K562 (cell line): Measurements from ENCODE around the gene HDAC3. TPM values are rescaled to one million over a fixed set of nuclear protein-coding genes. Genes with fewer than 3 reads are reported as not detected.

Experiments
- ATAC-seq: fragments of 200-7000 bp; cut with Tn5 transposase; 3 replicates; pipeline ENCODE4 v1.9.1; 2020; ENCODE audit warnings: moderate library complexity
- BruUV-seq: library from RNA; stranded (reverse); fragments of 400-500 nt; replicated peaks from 2 replicates; lab custom pipeline; 2021; lab: Mats Ljungman, UMichigan
- CTCF ChIA-PET: fragments of 300-600 bp; formaldehyde crosslinking; extraction: SDS; loops from one replicate; lab custom pipeline; 2021; ENCODE audit warnings: low intra/inter-chr PET ratio; lab: Yijun Ruan, JAX
- POLR2A ChIA-PET: fragments of 300-600, 350-650 bp; sonication (Branson Sonifier 250); formaldehyde crosslinking; extraction: SDS; loops from one replicate; lab custom pipeline; 2021; ENCODE audit warnings: antibody characterized with exemption, inconsistent platforms; lab: Yijun Ruan, JAX
- DNase-seq, 4 experiments: peaks; one replicate each; pipeline versions ENCODE4 v3.0.0 to v3.0.0-alpha.2; 2011 to 2018; ENCODE audit warnings: low spot score in 3 of 4, mixed read lengths in 3 of 4; ENCODE audit errors: extremely low read depth in 1 of 4
- FAIRE-seq: peaks from 2 replicates; lab custom pipeline; 2011; peaks lifted over from hg19 to GRCh38; lab: Jason Lieb, UNC
- H2AFZ ChIP-seq: 2 replicates; pipeline ENCODE4 v1.6.0; 2011; ENCODE audit warnings: low read depth, low read length, control low read depth, inconsistent platforms
- H3K27ac ChIP-seq: fragments of 200-600 bp; 3 replicates; pipeline ENCODE4 v1.8.0; 2011; ENCODE audit warnings: low read depth, mild to moderate bottlenecking, control low read depth, inconsistent platforms, low read length, moderate library complexity, mixed read lengths; ENCODE audit errors: extremely low read depth
- H3K27me3 ChIP-seq, 2 experiments: fragments of 300-600 bp in 1 of 2; 2 replicates in 1 of 2; 3 replicates in 1 of 2; pipeline versions ENCODE4 v1.6.0 to v1.8.0; 2011; ENCODE audit warnings: inconsistent platforms in 2 of 2, low read length in 2 of 2, mild to moderate bottlenecking in 1 of 2, mixed read lengths in 1 of 2, moderate library complexity in 1 of 2; ENCODE audit not compliant: control insufficient read depth in 2 of 2, insufficient read depth in 2 of 2
- H3K36me3 ChIP-seq: fragments of 300-600 bp; 3 replicates; pipeline ENCODE4 v1.8.0; 2011; ENCODE audit warnings: mild to moderate bottlenecking, low read length, inconsistent platforms; ENCODE audit not compliant: control insufficient read depth, insufficient read depth
- H3K4me1 ChIP-seq, 2 experiments: fragments of 200-600 bp in 1 of 2; replicated peaks in 1 of 2; 2 replicates in 1 of 2; 3 replicates in 1 of 2; pipeline versions ENCODE4 v1.5.1 to v1.8.0; 2011; ENCODE audit warnings: inconsistent platforms in 2 of 2, low read length in 2 of 2, mild to moderate bottlenecking in 1 of 2, mixed read lengths in 1 of 2, moderate library complexity in 1 of 2; ENCODE audit not compliant: control insufficient read depth in 2 of 2, insufficient read depth in 2 of 2
- H3K4me2 ChIP-seq: 2 replicates; pipeline ENCODE4 v1.6.1; 2011; ENCODE audit warnings: low read length, control low read depth, inconsistent platforms, mixed read lengths; ENCODE audit not compliant: insufficient read depth
- H3K4me3 ChIP-seq: fragments of 200-600 bp; sonication (generic), shearing (Covaris generic); 2 replicates; pipeline ENCODE4 v1.5.1; 2016; ENCODE audit warnings: control low read depth, inconsistent platforms
- H3K79me2 ChIP-seq: fragments of 200-600 bp; 3 replicates; pipeline ENCODE4 v1.8.0; 2011; ENCODE audit warnings: low read length, inconsistent platforms; ENCODE audit not compliant: control insufficient read depth, insufficient read depth
- H3K9ac ChIP-seq, 2 experiments: 2 replicates each; pipeline versions ENCODE4 v1.6.0 to v1.6.1; 2011; ENCODE audit warnings: low read depth in 2 of 2, low read length in 2 of 2, control low read depth in 1 of 2, inconsistent platforms in 1 of 2, mild to moderate bottlenecking in 1 of 2, mixed read lengths in 1 of 2; ENCODE audit not compliant: insufficient read depth in 1 of 2
- H3K9me1 ChIP-seq: one replicate; pipeline ENCODE4 v1.6.0; 2011; ENCODE audit warnings: inconsistent platforms, mild to moderate bottlenecking, low read length, moderate library complexity; ENCODE audit not compliant: control insufficient read depth, insufficient read depth
- H3K9me3 ChIP-seq: replicated peaks from 2 replicates; pipeline ENCODE4 v1.5.1; 2011; ENCODE audit warnings: low read depth, low read length, inconsistent platforms; ENCODE audit not compliant: control insufficient read depth, insufficient read depth
- H4K20me1 ChIP-seq: replicated peaks from 2 replicates; pipeline ENCODE4 v1.6.1; 2011; ENCODE audit warnings: low read length, inconsistent platforms, mixed read lengths; ENCODE audit not compliant: control insufficient read depth, insufficient read depth
- BRCA1 ChIP-seq, 2 experiments: fragments of 450-650 bp in 1 of 2; sonication (generic) in 1 of 2; formaldehyde crosslinking in 1 of 2; IDR thresholded peaks; 2 replicates each; pipeline versions ENCODE4 v1.5.0 to v1.6.1; 2017 to 2020; ENCODE audit warnings: mild to moderate bottlenecking in 1 of 2, missing genetic modification reagents in 1 of 2
- CBX5 ChIP-seq: IDR thresholded peaks from 2 replicates; pipeline ENCODE4 v1.6.1; 2014; ENCODE audit warnings: low read depth, borderline replicate concordance
- EHMT2 ChIP-seq: fragments of 450-650 bp; IDR thresholded peaks from 2 replicates; pipeline ENCODE4 v1.6.1; 2018; ENCODE audit warnings: antibody characterized with exemption
- ELF1 ChIP-seq: fragments of 200-800 bp; sonication (Bioruptor generic); IDR thresholded peaks from 2 replicates; pipeline ENCODE4 v1.6.1; 2016; ENCODE audit warnings: missing genetic modification characterization, missing compliant biosample characterization
- ERF ChIP-seq: fragments of 450-650 bp; formaldehyde crosslinking; IDR thresholded peaks from 2 replicates; pipeline ENCODE4 v1.4.0; 2020; ENCODE audit warnings: mild to moderate bottlenecking, mixed read lengths
- MTA3 ChIP-seq: fragments of 450-650 bp; formaldehyde crosslinking; IDR thresholded peaks from 2 replicates; pipeline ENCODE4 v1.6.1; 2017; ENCODE audit warnings: mild to moderate bottlenecking, borderline replicate concordance
- PTTG1 ChIP-seq: fragments of 450-650 bp; IDR thresholded peaks from 2 replicates; pipeline ENCODE4 v1.6.1; 2016; ENCODE audit warnings: low read depth, mild to moderate bottlenecking, missing genetic modification characterization, missing compliant biosample characterization
- SP1 ChIP-seq: sonication (generic); formaldehyde crosslinking; IDR thresholded peaks from 2 replicates; pipeline ENCODE4 v1.8.1; 2022; ENCODE audit warnings: mild to moderate bottlenecking, missing genetic modification reagents
- SRSF7 ChIP-seq: fragments of 200-400 bp; formaldehyde crosslinking; optimal IDR thresholded peaks from 2 replicates; pipeline ENCODE3; 2017; ENCODE audit warnings: mild to moderate bottlenecking, low read depth, low read length
- TRIM25 ChIP-seq: fragments of 450-650 bp; IDR thresholded peaks from 2 replicates; pipeline ENCODE4 v1.7.0; 2016; ENCODE audit warnings: borderline replicate concordance
- TSC22D4 ChIP-seq: fragments of 450-650 bp; IDR thresholded peaks from 2 replicates; pipeline ENCODE4 v1.6.1; 2016; ENCODE audit warnings: missing genetic modification characterization, missing biosample characterization, control low read depth
- ZBTB5 ChIP-seq: fragments of 450-650 bp; IDR thresholded peaks from 2 replicates; pipeline ENCODE4 v1.6.1; 2017; ENCODE audit warnings: antibody characterized with exemption
- WGBS: fragments of 100-300 bp; shearing (Covaris generic); methylation state at CpG from one replicate; pipeline ENCODE4 v1.1.6; 2016; ENCODE audit warnings: low coverage, mixed read lengths; ENCODE audit not compliant: insufficient coverage; ENCODE audit errors: missing lambda C conversion rate; 5-methylcytosine and 5-hydroxymethylcytosine counted together
- in situ Hi-C: fragments of 300-500 bp; cut with MboI; formaldehyde crosslinking; loops from 4 replicates; pipeline ENCODE4 v1.15.0; 2018; ENCODE audit warnings: inconsistent platforms, mixed read lengths
- intact Hi-C: fragments of 100-400 bp; cut with micrococcal nuclease; formaldehyde crosslinking; loops from 2 replicates; pipeline ENCODE4 v1.14.2; 2022
- polyA plus RNA-seq, 8 experiments: library from polyadenylated mRNA; depleted of rRNA in 4 of 8; stranded (reverse) in 5 of 8; unstranded in 3 of 8; fragments of >200 nt; fragmentation: Nextera tagmentation in 2 of 8; fragmentation: Illumina TruSeq in 1 of 8; extraction: Ambion mirVana in 2 of 8; extraction: Trizol in 1 of 8; gene quantifications; 2 replicates each; pipeline versions ENCODE4 v1.2.1 to v1.2.3, GENCODE V29; 2011 to 2014; ENCODE audit warnings: inconsistent platforms in 1 of 8, missing spikeins in 1 of 8
- total RNA-seq, 7 experiments: library from RNA; depleted of rRNA in 6 of 7; stranded (reverse); fragments of >200 nt in 6 of 7; fragmentation: Illumina TruSeq in 2 of 7; extraction: Trizol in 2 of 7; gene quantifications; 2 replicates each; pipeline versions ENCODE4 v1.2.1 to v1.2.3, GENCODE V29; 2011 to 2021; ENCODE audit warnings: low replicate concordance in 1 of 7
- TF ChIP-seq, protein P1 (sequence below): fragments of 450-650 bp; IDR thresholded peaks from 2 replicates; pipeline ENCODE4 v1.6.1; 2017; ENCODE audit warnings: mild to moderate bottlenecking, moderate library complexity
- TF ChIP-seq, protein P2 (sequence below), 3 experiments: fragments of 200-800 bp in 1 of 3; sonication (Bioruptor generic) in 1 of 3; sonication (generic) in 1 of 3; formaldehyde crosslinking in 1 of 3; IDR thresholded peaks; 2 replicates each; pipeline versions ENCODE4 v1.6.1 to v1.8.0; 2016 to 2022; ENCODE audit warnings: mild to moderate bottlenecking in 2 of 3, missing compliant biosample characterization in 2 of 3, missing genetic modification characterization in 2 of 3, missing genetic modification reagents in 1 of 3

The HDAC3 gene
- total and polyA plus RNA-seq, 9 of the 15 experiments (the other 6 are each of a cell fraction or from before 2014, with no cell fraction given) = 89.7 to 191 (median 119) TPM

- H2AFZ ChIP-seq = no peak overlapping the region
- in situ Hi-C loops (no loop called here), intact Hi-C loops (no loop called here)
- no peaks in the 10 kb centered on the region for H3K27me3 ChIP-seq
- BruUV-seq = no TSS peak
- CTCF ChIA-PET = no interaction called here
- POLR2A ChIA-PET = interaction anchor here (0.6 to 3.1 kb wide), 5 partner anchors 10 to 701 kb away, joined by 3 to 16 read pairs (median 4); partner anchors contain the start of genes DIAPH1 and PCDHGB1
- no peak overlapping the region for H3K4me3 ChIP-seq
- WGBS = 59% methylated on average over 3 of the region's 3 CpGs
- H3K36me3 ChIP-seq = peaks cover 58% of the 10 kb centered on the region
- no peaks in the 10 kb centered on the region for H3K9me3 ChIP-seq
- ATAC-seq (peak; percentile 36), FAIRE-seq (no peak), DNase-seq (no peak)
- H3K9me1 ChIP-seq = no peaks in the 10 kb centered on the region
- 0 out of 2 replicates have a peak, but pooled peaks cover 7% of the 10 kb centered on the region for H4K20me1 ChIP-seq
- H3K4me2 ChIP-seq = no peak overlapping the region
- 0 out of 3 replicates have a peak overlapping the region, but pooled peaks have one; percentile 11 for H3K27ac ChIP-seq
- peaks cover 97% of the 10 kb centered on the region for H3K79me2 ChIP-seq
- peaks cover 6 to 33% of the 10 kb centered on the region in 2 experiments; a peak in 3 of 5 replicates for H3K4me1 ChIP-seq
- H3K9ac ChIP-seq = no peak overlapping the region
- no peak for TF ChIP-seq ERF (CRISPR knock-in tag)
- TF ChIP-seq EHMT2 = no peak
- TF ChIP-seq TSC22D4 = no peak
- TF ChIP-seq ZBTB5 = no peak
- TF ChIP-seq, protein P1, sequence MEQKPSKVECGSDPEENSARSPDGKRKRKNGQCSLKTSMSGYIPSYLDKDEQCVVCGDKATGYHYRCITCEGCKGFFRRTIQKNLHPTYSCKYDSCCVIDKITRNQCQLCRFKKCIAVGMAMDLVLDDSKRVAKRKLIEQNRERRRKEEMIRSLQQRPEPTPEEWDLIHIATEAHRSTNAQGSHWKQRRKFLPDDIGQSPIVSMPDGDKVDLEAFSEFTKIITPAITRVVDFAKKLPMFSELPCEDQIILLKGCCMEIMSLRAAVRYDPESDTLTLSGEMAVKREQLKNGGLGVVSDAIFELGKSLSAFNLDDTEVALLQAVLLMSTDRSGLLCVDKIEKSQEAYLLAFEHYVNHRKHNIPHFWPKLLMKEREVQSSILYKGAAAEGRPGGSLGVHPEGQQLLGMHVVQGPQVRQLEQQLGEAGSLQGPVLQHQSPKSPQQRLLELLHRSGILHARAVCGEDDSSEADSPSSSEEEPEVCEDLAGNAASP = no peak
- TF ChIP-seq MTA3 = no peak
- no peak for TF ChIP-seq PTTG1 (tag)
- TF ChIP-seq SP1 (CRISPR knock-in tag) = no peak
- no peak for TF ChIP-seq BRCA1 (IDR thresholded peaks at IDR 0.05)
- TF ChIP-seq BRCA1 (CRISPR knock-in tag; IDR thresholded peaks at IDR 0.05) = no peak
- TF ChIP-seq, protein P2, sequence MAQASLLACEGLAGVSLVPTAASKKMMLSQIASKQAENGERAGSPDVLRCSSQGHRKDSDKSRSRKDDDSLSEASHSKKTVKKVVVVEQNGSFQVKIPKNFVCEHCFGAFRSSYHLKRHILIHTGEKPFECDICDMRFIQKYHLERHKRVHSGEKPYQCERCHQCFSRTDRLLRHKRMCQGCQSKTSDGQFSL (CRISPR knock-in tag; IDR thresholded peaks at IDR 0.05) = no peak
- TF ChIP-seq, protein P2 (tag; IDR thresholded peaks at IDR 0.05) = no peak
- TF ChIP-seq CBX5 = no peak
- TF ChIP-seq TRIM25 = no peak
- TF ChIP-seq ELF1 = no peak
- no peak for TF ChIP-seq SRSF7
Observed at GRCh38 chr5:141598391-141599345, 38.0 kb downstream of the HDAC3 start.
